HepG2 (cell line): ENCODE data around the gene SRSF2. TPM values are rescaled to one million over a fixed set of nuclear protein-coding genes. Genes with fewer than 3 reads are reported as not detected.

Experiments
- AGO1 ChIP-seq: fragments of 200-400 bp; formaldehyde crosslinking; IDR thresholded peaks from 2 replicates; pipeline ENCODE4 v1.6.1; 2017; ENCODE audit warnings: mild to moderate bottlenecking, low read depth, low read length, moderate library complexity; ENCODE audit not compliant: poor library complexity, severe bottlenecking
- ASH2L ChIP-seq: fragments of 300-600, 200-600 bp; sonication (generic); IDR thresholded peaks from 2 replicates; pipeline ENCODE4 v1.7.0; 2017; ENCODE audit warnings: low read depth, mild to moderate bottlenecking, moderate library complexity, mixed read lengths, low read length; ENCODE audit not compliant: insufficient read length
- FOXA3 ChIP-seq: IDR thresholded peaks from 2 replicates; pipeline ENCODE4 v1.6.1; 2016; ENCODE audit warnings: missing genetic modification reagents, missing compliant biosample characterization
- KDM5B ChIP-seq: sonication (generic); formaldehyde crosslinking; IDR thresholded peaks from 2 replicates; pipeline ENCODE4 v1.4.0; 2020; ENCODE audit warnings: missing genetic modification reagents, mild to moderate bottlenecking, borderline replicate concordance
- NFYB ChIP-seq: sonication (generic); formaldehyde crosslinking; IDR thresholded peaks from 2 replicates; pipeline ENCODE4 v1.4.0; 2020; ENCODE audit warnings: missing genetic modification reagents
- PHF20 ChIP-seq: sonication (generic); formaldehyde crosslinking; IDR thresholded peaks from 2 replicates; pipeline ENCODE4 v1.5.0; 2020; ENCODE audit warnings: mild to moderate bottlenecking, missing genetic modification reagents
- SRSF9 ChIP-seq: fragments of 200-400 bp; formaldehyde crosslinking; IDR thresholded peaks from 2 replicates; pipeline ENCODE4 v1.6.1; 2018; ENCODE audit warnings: borderline replicate concordance, mild to moderate bottlenecking, low read depth, low read length; ENCODE audit not compliant: insufficient read depth, poor library complexity, severe bottlenecking
- TAF1 ChIP-seq: sonication (generic); formaldehyde crosslinking; IDR thresholded peaks from 2 replicates; pipeline ENCODE4 v1.4.0; 2020; ENCODE audit warnings: missing genetic modification reagents
- ZBED4 ChIP-seq: sonication (generic); formaldehyde crosslinking; IDR thresholded peaks from 2 replicates; pipeline ENCODE4 v1.4.0; 2020; ENCODE audit warnings: missing genetic modification reagents, borderline replicate concordance
- ZBTB20 ChIP-seq: sonication (generic); formaldehyde crosslinking; IDR thresholded peaks from 2 replicates; pipeline ENCODE4 v1.8.1; 2023; ENCODE audit warnings: missing genetic modification reagents, low read depth, mild to moderate bottlenecking, borderline replicate concordance
- ZMYM3 ChIP-seq: sonication (generic); formaldehyde crosslinking; IDR thresholded peaks from 2 replicates; pipeline ENCODE4 v1.5.1; 2020; ENCODE audit warnings: mild to moderate bottlenecking, missing genetic modification reagents
- ZZZ3 ChIP-seq: sonication (generic); formaldehyde crosslinking; IDR thresholded peaks from 2 replicates; pipeline ENCODE4 v1.4.0; 2020; ENCODE audit warnings: missing genetic modification reagents, mild to moderate bottlenecking, borderline replicate concordance
- polyA plus RNA-seq, 8 experiments: library from polyadenylated mRNA; depleted of rRNA in 3 of 8; stranded (reverse) in 7 of 8; unstranded in 1 of 8; fragments of >200 nt; fragmentation: Illumina TruSeq in 4 of 8; extraction: Trizol in 4 of 8; gene quantifications; 2 replicates each; pipeline versions ENCODE4 v1.2.1 to v1.2.3, GENCODE V29; 2011 to 2016; ENCODE audit warnings: low read depth in 4 of 8, missing spikeins in 1 of 8, mixed read lengths in 1 of 8; ENCODE audit not compliant: insufficient read depth in 1 of 8
- total RNA-seq, 5 experiments: library from RNA; depleted of rRNA; stranded (reverse); fragments of >200 nt; fragmentation: Illumina TruSeq; extraction: Trizol; gene quantifications; 2 replicates each; pipeline ENCODE4 v1.2.3, GENCODE V29; 2016; ENCODE audit warnings: low read depth in 1 of 5
- TF ChIP-seq, protein P1 (sequence below): IDR thresholded peaks from 2 replicates; pipeline ENCODE4 v1.6.1; 2016; ENCODE audit warnings: control low read depth
- TF ChIP-seq, protein P2 (sequence below): sonication (generic); formaldehyde crosslinking; IDR thresholded peaks from 2 replicates; pipeline ENCODE4 v1.4.0; 2020; ENCODE audit warnings: mild to moderate bottlenecking, missing genetic modification reagents
- TF ChIP-seq, protein P3 (sequence below): sonication (generic); formaldehyde crosslinking; IDR thresholded peaks from 2 replicates; pipeline ENCODE4 v1.8.1; 2023; ENCODE audit warnings: missing genetic modification reagents, mild to moderate bottlenecking, borderline replicate concordance
- TF ChIP-seq, protein P4 (sequence below): sonication (generic); formaldehyde crosslinking; IDR thresholded peaks from 2 replicates; pipeline ENCODE4 v1.5.0; 2020; ENCODE audit warnings: mild to moderate bottlenecking, missing genetic modification reagents, borderline replicate concordance
- TF ChIP-seq, protein P5 (sequence below): sonication (generic); formaldehyde crosslinking; IDR thresholded peaks from 2 replicates; pipeline ENCODE4 v1.5.1; 2020; ENCODE audit warnings: mild to moderate bottlenecking, missing genetic modification reagents, moderate library complexity

The SRSF2 gene
- total and polyA plus RNA-seq, 2 of the 13 experiments (the other 11 are each of a cell fraction or from before 2014, with no cell fraction given) = 306 to 319 TPM

GRCh38 chr17:76737082-76737675 is at the start of gene SRSF2 (continued):
- TF ChIP-seq SRSF9 (no peak), TAF1 (peak; percentile 100), ASH2L (peak; percentile 9), NFYB (CRISPR knock-in tag) (peak; percentile 86), ZBED4 (CRISPR knock-in tag) (peak; percentile 74; the same call in 1 of the 2 replicates), FOXA3 (CRISPR knock-in tag) (peak; percentile 66), AGO1 (peak; percentile 93), ZZZ3 (CRISPR knock-in tag) (0 out of 2 replicates have a peak, but pooled peaks have one; percentile 65), PHF20 (CRISPR knock-in tag) (peak; percentile 83), KDM5B (CRISPR knock-in tag) (peak; percentile 97), ZBTB20 (CRISPR knock-in tag) (peak; percentile 66), ZMYM3 (CRISPR knock-in tag) (no peak; the same call in 1 of the 2 replicates)
- TF ChIP-seq, protein P1, sequence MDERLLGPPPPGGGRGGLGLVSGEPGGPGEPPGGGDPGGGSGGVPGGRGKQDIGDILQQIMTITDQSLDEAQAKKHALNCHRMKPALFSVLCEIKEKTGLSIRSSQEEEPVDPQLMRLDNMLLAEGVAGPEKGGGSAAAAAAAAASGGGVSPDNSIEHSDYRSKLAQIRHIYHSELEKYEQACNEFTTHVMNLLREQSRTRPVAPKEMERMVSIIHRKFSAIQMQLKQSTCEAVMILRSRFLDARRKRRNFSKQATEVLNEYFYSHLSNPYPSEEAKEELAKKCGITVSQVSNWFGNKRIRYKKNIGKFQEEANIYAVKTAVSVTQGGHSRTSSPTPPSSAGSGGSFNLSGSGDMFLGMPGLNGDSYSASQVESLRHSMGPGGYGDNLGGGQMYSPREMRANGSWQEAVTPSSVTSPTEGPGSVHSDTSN (CRISPR knock-in tag) = no peak; the same call in 1 of the 2 replicates
- TF ChIP-seq, protein P2, sequence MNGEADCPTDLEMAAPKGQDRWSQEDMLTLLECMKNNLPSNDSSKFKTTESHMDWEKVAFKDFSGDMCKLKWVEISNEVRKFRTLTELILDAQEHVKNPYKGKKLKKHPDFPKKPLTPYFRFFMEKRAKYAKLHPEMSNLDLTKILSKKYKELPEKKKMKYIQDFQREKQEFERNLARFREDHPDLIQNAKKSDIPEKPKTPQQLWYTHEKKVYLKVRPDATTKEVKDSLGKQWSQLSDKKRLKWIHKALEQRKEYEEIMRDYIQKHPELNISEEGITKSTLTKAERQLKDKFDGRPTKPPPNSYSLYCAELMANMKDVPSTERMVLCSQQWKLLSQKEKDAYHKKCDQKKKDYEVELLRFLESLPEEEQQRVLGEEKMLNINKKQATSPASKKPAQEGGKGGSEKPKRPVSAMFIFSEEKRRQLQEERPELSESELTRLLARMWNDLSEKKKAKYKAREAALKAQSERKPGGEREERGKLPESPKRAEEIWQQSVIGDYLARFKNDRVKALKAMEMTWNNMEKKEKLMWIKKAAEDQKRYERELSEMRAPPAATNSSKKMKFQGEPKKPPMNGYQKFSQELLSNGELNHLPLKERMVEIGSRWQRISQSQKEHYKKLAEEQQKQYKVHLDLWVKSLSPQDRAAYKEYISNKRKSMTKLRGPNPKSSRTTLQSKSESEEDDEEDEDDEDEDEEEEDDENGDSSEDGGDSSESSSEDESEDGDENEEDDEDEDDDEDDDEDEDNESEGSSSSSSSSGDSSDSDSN (CRISPR knock-in tag) = peak; percentile 89
- TF ChIP-seq, protein P3, sequence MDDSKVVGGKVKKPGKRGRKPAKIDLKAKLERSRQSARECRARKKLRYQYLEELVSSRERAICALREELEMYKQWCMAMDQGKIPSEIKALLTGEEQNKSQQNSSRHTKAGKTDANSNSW (CRISPR knock-in tag) = peak; percentile 62
- TF ChIP-seq, protein P4, sequence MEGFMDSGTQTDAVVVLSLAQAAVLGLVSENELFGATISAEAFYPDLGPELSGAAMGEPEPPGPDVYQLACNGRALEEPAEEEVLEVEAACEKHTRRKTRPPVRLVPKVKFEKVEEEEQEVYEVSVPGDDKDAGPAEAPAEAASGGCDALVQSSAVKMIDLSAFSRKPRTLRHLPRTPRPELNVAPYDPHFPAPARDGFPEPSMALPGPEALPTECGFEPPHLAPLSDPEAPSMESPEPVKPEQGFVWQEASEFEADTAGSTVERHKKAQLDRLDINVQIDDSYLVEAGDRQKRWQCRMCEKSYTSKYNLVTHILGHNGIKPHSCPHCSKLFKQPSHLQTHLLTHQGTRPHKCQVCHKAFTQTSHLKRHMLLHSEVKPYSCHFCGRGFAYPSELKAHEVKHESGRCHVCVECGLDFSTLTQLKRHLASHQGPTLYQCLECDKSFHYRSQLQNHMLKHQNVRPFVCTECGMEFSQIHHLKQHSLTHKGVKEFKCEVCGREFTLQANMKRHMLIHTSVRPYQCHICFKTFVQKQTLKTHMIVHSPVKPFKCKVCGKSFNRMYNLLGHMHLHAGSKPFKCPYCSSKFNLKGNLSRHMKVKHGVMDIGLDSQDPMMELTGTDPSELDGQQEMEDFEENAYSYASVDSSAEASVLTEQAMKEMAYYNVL (CRISPR knock-in tag) = no peak; the same call in 1 of the 2 replicates
- TF ChIP-seq, protein P5, sequence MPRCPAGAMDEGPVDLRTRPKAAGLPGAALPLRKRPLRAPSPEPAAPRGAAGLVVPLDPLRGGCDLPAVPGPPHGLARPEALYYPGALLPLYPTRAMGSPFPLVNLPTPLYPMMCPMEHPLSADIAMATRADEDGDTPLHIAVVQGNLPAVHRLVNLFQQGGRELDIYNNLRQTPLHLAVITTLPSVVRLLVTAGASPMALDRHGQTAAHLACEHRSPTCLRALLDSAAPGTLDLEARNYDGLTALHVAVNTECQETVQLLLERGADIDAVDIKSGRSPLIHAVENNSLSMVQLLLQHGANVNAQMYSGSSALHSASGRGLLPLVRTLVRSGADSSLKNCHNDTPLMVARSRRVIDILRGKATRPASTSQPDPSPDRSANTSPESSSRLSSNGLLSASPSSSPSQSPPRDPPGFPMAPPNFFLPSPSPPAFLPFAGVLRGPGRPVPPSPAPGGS (CRISPR knock-in tag) = peak; percentile 10
